H1 (cell line): ENCODE measurements around the gene SLCO4C1. TPM values are rescaled to one million over a fixed set of nuclear protein-coding genes. Genes with fewer than 3 reads are reported as not detected.

ENCODE experiments used
- CTBP2 ChIP-seq: IDR thresholded peaks from 2 replicates; pipeline ENCODE4 v1.7.0; 2011; ENCODE audit warnings: borderline replicate concordance, mild to moderate bottlenecking, moderate library complexity, mixed read lengths, low read length; ENCODE audit not compliant: insufficient read depth, insufficient read length
- CTCF ChIP-seq, 3 experiments: IDR thresholded peaks; 1 replicate in 2 of 3; 2 replicates in 1 of 3; pipeline versions ENCODE4 v1.5.1 to v1.6.1; 2011; ENCODE audit warnings: low read length in 3 of 3, mild to moderate bottlenecking in 3 of 3, inconsistent platforms in 2 of 3, low read depth in 1 of 3, moderate library complexity in 1 of 3; ENCODE audit not compliant: insufficient read depth in 1 of 3; ENCODE audit errors: control extremely low read depth in 1 of 3
- EGR1 ChIP-seq: IDR thresholded peaks from 2 replicates; pipeline ENCODE4 v1.6.1; 2011; ENCODE audit warnings: low read depth, low read length, borderline replicate concordance
- NANOG ChIP-seq: IDR thresholded peaks from 2 replicates; pipeline ENCODE4 v1.6.1; 2011; ENCODE audit warnings: low read length, low read depth, mild to moderate bottlenecking, inconsistent platforms; ENCODE audit not compliant: insufficient read depth, poor library complexity, severe bottlenecking
- RNF2 ChIP-seq: fragments of 200-900, 300-1000 bp; sonication (generic); IDR thresholded peaks from 2 replicates; pipeline ENCODE4 v1.7.1; 2016; ENCODE audit warnings: borderline replicate concordance, low read depth, mild to moderate bottlenecking, antibody characterized with exemption, low read length; ENCODE audit not compliant: poor library complexity, severe bottlenecking; ENCODE audit errors: missing control alignments
- TAF7 ChIP-seq: optimal IDR thresholded peaks from 2 replicates; pipeline ENCODE3; 2011; ENCODE audit warnings: low read depth, mild to moderate bottlenecking, inconsistent platforms, low read length, moderate library complexity, borderline replicate concordance
- polyA plus RNA-seq, 7 experiments: library from polyadenylated mRNA; depleted of rRNA in 3 of 7; stranded (reverse) in 5 of 7; unstranded in 2 of 7; fragments of >200 nt in 5 of 7; fragments of 200-250 nt in 2 of 7; gene quantifications; 1 replicate in 5 of 7; 2 replicates in 1 of 7; 4 replicates in 1 of 7; pipeline versions ENCODE4 v1.2.1 to v1.2.3, GENCODE V29; 2011 to 2013; ENCODE audit warnings: missing spikeins in 2 of 7, mixed read lengths in 2 of 7
- total RNA-seq: library from RNA; stranded (reverse); fragmentation: NEBNext Ultra II Directional; extraction: Animal tissue kit (Norgen Biotek cat#: 25700); gene quantifications from 2 replicates; pipeline ENCODE4 v1.2.1, GENCODE V29; 2021
- TF ChIP-seq, protein P1 (sequence below): fragments of 300-600 bp; sonication (generic); IDR thresholded peaks from 2 replicates; pipeline ENCODE4 v1.7.1; 2012; ENCODE audit warnings: low read length, moderate library complexity, mild to moderate bottlenecking, inconsistent platforms; ENCODE audit not compliant: insufficient replicate concordance

Gene SLCO4C1
- total and polyA plus RNA-seq, 2 of the 8 experiments (the other 6 are each of a cell fraction or from before 2014, with no cell fraction given), result 1.3 to 4.9 TPM

GRCh38 chr5:102307232-102307631 lies 11.1 kb upstream of the SLCO4C1 start (continued):
- TF ChIP-seq, protein P1, sequence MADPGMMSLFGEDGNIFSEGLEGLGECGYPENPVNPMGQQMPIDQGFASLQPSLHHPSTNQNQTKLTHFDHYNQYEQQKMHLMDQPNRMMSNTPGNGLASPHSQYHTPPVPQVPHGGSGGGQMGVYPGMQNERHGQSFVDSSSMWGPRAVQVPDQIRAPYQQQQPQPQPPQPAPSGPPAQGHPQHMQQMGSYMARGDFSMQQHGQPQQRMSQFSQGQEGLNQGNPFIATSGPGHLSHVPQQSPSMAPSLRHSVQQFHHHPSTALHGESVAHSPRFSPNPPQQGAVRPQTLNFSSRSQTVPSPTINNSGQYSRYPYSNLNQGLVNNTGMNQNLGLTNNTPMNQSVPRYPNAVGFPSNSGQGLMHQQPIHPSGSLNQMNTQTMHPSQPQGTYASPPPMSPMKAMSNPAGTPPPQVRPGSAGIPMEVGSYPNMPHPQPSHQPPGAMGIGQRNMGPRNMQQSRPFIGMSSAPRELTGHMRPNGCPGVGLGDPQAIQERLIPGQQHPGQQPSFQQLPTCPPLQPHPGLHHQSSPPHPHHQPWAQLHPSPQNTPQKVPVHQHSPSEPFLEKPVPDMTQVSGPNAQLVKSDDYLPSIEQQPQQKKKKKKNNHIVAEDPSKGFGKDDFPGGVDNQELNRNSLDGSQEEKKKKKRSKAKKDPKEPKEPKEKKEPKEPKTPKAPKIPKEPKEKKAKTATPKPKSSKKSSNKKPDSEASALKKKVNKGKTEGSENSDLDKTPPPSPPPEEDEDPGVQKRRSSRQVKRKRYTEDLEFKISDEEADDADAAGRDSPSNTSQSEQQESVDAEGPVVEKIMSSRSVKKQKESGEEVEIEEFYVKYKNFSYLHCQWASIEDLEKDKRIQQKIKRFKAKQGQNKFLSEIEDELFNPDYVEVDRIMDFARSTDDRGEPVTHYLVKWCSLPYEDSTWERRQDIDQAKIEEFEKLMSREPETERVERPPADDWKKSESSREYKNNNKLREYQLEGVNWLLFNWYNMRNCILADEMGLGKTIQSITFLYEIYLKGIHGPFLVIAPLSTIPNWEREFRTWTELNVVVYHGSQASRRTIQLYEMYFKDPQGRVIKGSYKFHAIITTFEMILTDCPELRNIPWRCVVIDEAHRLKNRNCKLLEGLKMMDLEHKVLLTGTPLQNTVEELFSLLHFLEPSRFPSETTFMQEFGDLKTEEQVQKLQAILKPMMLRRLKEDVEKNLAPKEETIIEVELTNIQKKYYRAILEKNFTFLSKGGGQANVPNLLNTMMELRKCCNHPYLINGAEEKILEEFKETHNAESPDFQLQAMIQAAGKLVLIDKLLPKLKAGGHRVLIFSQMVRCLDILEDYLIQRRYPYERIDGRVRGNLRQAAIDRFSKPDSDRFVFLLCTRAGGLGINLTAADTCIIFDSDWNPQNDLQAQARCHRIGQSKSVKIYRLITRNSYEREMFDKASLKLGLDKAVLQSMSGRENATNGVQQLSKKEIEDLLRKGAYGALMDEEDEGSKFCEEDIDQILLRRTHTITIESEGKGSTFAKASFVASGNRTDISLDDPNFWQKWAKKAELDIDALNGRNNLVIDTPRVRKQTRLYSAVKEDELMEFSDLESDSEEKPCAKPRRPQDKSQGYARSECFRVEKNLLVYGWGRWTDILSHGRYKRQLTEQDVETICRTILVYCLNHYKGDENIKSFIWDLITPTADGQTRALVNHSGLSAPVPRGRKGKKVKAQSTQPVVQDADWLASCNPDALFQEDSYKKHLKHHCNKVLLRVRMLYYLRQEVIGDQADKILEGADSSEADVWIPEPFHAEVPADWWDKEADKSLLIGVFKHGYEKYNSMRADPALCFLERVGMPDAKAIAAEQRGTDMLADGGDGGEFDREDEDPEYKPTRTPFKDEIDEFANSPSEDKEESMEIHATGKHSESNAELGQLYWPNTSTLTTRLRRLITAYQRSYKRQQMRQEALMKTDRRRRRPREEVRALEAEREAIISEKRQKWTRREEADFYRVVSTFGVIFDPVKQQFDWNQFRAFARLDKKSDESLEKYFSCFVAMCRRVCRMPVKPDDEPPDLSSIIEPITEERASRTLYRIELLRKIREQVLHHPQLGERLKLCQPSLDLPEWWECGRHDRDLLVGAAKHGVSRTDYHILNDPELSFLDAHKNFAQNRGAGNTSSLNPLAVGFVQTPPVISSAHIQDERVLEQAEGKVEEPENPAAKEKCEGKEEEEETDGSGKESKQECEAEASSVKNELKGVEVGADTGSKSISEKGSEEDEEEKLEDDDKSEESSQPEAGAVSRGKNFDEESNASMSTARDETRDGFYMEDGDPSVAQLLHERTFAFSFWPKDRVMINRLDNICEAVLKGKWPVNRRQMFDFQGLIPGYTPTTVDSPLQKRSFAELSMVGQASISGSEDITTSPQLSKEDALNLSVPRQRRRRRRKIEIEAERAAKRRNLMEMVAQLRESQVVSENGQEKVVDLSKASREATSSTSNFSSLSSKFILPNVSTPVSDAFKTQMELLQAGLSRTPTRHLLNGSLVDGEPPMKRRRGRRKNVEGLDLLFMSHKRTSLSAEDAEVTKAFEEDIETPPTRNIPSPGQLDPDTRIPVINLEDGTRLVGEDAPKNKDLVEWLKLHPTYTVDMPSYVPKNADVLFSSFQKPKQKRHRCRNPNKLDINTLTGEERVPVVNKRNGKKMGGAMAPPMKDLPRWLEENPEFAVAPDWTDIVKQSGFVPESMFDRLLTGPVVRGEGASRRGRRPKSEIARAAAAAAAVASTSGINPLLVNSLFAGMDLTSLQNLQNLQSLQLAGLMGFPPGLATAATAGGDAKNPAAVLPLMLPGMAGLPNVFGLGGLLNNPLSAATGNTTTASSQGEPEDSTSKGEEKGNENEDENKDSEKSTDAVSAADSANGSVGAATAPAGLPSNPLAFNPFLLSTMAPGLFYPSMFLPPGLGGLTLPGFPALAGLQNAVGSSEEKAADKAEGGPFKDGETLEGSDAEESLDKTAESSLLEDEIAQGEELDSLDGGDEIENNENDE, result no peak
- TF ChIP-seq CTBP2, result no peak
- TF ChIP-seq NANOG, result no peak
- no peak for TF ChIP-seq TAF7
- no peak for TF ChIP-seq CTCF (IDR thresholded peaks at IDR 0.05; ENCODE audit: control extremely low read depth in 1 of 3, insufficient read depth in 1 of 3, low read depth in 1 of 3, low read length in 3 of 3)
- no peak for TF ChIP-seq RNF2
- TF ChIP-seq EGR1, result no peak
